ENCODE data around the gene RAPGEF2.

- TF ChIP-seq CTCF (IDR thresholded peaks at IDR 0.05) (no peak), POLR2A (IDR thresholded peaks at IDR 0.05) (no peak), POLR2AphosphoS5 (IDR thresholded peaks at IDR 0.05) (no peak)
Observed at GRCh38 chr4:159206427-159206871, 103.6 kb downstream of the RAPGEF2 start.

All from breast epithelium (tissue), 3 donors.